CD4-positive, alpha-beta T cell treated with Interleukin-21 for 1 hour (primary cell): ENCODE results near the gene NOXRED1.
A peak's percentile ranks its signal among the peaks of the same experiment; 100 is the strongest.
"Not testable (repeated sequence)": the region's sequence is repeated elsewhere in the genome, so short reads cannot be mapped to it uniquely, and the experiment has no call there.

Experiments used
- DNase-seq: peaks from one replicate; pipeline ENCODE4 v3.0.0-alpha.2; 2020

NOXRED1 gene, protein sequence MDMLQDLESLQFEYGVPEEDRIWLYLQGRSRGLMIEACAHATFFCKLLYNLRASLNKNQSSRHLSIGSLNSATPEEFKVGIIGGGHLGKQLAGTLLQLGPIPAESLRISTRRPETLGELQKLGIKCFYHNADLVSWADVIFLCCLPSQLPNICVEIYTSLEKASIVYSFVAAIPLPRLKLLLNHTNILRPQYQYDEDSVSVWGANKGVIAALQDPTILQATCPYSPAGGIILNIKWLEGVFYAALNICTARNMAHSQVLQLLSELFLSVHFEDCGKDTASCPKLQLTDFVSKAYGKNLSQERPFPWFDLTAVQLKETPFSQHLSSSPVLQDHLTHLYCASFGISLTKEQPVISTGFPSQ

DNA sequence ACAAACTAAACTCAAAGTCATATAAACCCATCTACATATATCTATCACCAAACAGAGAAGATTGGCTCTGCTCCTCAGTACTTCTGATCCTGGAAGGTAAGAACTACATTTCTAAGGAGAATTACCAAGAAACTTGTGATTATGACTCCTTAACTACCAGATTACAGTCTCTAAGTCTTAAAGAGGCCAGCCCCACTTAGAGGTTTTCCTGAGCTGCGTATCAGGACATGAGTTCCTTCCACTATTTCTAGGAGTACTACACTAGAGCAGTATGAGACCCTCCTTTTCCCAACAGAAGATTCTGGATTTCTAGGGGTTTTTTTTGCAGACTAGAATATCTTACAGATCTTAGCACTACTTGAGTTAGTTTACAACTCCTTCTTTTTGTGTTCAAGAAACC, at the start of gene NOXRED1:
Gene NOXRED1 (minus strand): TSS at position 101 of the 400 bp plus-strand sequence. CDS start 634 bp downstream, outside the sequence.
- DNase-seq, result no peak

DNA sequence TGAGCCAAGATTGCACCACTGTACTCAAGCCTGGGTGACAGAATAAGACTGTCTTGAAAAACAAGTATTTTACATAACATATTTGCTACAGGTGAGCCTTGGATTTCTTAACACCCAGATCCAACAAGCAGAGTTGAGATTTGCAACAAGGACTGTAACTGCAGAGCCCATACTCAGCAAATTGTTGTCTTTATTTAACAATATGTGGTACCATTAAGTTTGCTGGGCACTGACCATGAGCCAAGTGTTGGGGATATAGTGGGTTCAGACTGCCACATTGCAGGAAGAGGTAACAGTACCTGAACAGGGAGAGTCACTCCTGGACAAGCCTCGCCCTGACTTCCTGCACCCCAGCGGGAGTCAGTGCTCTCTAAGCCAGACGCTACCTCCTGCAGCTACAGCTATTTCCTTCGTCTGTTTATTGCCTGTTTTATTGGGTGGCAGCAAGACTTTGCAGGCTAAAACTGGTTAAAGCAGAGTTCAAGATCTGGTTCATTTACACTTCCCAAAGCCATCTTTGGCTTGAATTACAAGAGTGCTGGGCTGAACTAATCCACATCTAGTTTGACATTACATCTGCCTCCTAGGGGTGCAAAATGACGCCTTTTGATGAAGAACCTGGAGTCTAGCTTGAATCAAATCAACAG, 47.0 kb upstream of the NOXRED1 start:
- DNase-seq, result no peak

DNA sequence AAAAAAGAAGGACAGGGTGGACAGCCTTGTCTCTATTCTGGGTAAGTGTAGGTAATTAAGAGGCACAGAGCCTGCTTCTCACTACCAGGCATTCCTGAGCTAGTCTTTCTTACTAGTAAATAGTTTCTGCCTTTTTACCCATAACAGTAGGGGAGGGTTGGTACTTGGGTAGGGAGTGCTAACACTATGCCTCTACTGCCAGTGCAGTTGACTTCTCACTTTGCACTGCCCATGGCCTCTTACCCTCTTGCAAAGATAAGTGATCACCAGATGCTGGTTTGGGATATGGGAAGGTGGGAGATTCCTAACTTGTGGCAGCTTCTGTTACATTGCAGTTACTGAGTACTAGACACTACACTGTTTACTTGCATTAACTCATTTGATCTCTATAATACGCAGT, 46.2 kb upstream of the NOXRED1 start:
- no peak for DNase-seq

DNA sequence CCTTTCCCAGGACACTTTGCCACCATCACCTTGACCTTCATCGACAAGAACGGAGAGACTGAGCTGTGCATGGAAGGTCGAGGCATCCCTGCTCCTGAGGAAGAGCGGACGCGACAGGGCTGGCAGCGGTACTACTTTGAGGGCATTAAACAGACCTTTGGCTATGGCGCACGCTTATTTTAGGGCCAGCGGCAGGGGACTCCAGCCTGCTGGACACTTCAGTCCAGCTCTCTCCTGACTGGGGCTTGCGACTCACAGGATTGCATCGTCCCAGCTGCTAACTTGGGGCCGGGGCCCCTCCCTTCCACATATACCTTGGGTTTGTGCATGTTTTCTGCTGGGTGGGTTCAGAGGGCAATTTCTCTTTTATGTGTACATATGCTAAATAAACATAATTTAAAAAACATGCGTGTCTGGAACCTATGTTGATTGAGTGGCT, 45.8 kb upstream of the NOXRED1 start:
- no peak for DNase-seq

DNA sequence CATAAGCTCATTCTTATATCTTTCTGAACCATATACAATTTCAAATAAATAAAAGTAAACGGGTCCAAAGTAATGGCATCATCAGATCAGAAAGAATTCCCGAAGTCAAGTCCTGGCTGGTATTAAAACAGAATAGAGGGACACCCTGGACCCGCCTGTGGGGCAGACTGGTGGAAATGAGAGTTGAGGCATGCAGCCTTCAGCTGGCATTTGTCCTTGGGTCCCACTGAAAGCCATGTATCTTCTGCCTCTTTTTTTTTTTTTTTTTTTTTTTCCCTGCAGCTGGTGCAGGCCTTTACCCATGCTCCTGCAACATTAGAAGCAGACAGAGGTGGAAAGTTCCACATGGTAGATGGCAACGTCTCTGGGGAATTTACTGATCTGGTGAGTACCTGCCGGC, 44.5 kb upstream of the NOXRED1 start:
- no peak for DNase-seq

DNA sequence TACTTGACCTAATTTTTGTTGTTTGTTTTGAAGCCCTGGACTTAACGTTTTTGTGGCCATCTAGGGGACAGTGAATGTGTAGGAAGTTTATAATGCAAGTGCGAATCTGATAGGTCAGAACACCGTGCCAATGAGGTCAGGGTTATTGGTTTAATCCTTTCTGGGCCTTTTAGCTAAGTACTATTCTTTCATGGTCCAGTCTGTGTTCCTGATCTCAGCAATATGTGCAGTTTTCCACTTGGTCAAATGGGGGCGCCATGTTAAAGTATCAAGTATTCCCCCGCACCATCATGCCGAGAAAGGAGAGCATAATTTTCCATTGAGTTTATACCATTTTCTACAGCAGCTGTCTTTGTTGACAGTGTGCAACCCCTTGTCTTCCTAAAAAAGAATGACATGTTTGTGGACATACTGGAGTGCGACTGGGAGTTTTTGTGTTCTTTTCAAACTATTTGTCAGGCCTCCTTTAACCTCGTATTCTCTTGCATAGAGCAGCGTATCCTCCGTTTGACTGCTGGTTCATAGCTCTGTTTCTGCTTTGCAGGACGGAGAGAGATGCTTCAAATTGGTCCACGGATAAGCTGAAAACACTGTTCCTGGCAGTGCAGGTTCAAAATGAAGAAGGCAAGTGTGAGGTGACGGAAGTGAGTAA, 35.9 kb upstream of the NOXRED1 start:
- DNase-seq, result peak; percentile 68

DNA sequence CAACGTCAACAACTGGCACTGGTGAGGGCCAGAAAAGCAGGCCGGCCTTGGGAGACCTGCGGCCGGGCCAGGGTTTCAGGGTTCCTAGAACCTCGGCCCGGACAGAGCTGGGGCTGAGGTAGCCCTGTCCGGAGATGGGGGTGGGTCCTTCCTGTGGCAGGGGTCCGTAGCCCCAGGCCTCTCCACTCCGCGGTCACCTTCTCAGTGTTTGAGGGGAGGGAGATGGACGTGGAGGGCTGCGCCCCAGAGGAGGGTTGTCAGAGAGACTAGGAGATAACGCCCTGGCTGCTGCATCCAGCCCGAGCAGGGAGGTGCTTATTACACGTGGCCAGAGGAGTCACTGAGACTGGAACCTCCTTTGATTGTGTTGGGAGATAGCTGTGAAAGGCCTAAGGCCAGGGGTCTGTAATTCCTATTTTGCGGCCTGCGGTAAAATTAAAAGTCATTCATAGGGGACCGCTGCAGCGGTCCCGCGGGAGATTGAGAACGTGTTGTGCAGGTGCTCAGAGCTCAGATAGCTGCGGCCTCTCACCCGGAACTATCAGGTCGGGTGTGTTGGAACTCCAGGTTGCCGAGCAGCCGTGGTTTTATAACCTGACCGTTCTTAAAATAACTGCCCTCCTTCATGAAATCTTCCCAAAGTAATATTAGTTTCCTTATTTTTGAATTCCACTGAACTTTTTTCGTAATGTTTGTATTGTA, 35.1 kb upstream of the NOXRED1 start:
- DNase-seq, result peak; percentile 28

DNA sequence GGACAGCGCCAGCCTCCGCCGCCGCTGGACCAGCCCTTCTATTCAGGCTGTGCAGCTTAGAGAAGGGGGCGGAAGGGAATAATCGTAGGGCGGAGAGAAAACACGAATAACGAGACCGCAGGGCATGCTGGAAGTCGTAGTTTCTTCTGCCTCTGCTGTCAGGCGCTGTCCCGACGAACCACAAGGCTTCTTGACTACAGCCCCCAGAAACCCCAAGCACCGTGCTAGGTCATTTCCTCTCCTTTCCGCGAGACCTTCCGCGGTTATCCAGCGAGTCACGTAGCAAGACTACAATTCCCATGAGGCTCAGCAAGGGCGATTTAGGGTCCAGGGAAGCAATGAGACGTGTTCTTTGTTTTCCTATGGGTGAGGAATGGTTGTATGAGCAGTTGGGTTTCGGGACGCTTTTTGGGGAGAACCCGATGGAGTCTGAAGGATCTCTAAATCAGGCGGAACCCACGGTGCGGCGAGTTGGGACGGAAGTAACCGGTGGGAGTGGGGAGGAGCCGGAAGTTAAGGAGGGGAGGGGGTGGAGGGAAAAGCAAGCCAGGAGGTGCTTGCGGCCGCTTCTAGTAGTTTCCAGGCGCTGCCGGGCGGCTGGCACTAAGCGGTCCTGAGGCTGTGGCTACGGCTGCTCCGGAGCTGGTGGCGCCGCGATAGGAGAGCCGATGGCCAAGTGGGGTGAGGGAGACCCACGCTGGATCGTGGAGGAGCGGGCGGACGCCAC, 34.4 kb upstream of the NOXRED1 start, which contains the start of the genes AHSA1 and VIPAS39:
Gene AHSA1 (plus strand): TSS at position 572 of the 727 bp plus-strand sequence. CDS start 97 bp downstream, at position 669.
Gene VIPAS39 (minus strand): TSS at position 80 of the 727 bp plus-strand sequence. CDS start 3,499 bp downstream, outside the sequence.
- peak; percentile 97 for DNase-seq

DNA sequence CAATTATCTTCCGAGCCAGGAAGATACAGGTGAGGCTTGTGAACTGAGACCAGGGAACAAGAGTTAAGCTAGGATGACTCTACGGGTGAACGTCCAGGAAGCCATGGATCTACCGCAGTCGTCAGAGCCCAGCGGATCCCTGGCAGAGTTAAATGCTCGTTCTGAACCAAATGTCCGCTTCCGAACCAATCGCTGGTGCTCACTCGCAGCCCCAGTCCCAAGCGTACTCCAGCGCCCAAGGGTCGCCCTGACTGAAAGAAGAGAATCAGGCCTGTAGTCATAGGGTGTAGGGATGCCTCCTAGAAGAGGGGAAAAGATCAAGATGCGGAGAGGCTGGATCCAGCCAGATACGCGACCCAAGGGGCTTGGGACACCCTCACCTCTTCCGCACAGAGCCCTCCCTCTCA, 33.8 kb upstream of the NOXRED1 start:
- peak; percentile 20 for DNase-seq

DNA sequence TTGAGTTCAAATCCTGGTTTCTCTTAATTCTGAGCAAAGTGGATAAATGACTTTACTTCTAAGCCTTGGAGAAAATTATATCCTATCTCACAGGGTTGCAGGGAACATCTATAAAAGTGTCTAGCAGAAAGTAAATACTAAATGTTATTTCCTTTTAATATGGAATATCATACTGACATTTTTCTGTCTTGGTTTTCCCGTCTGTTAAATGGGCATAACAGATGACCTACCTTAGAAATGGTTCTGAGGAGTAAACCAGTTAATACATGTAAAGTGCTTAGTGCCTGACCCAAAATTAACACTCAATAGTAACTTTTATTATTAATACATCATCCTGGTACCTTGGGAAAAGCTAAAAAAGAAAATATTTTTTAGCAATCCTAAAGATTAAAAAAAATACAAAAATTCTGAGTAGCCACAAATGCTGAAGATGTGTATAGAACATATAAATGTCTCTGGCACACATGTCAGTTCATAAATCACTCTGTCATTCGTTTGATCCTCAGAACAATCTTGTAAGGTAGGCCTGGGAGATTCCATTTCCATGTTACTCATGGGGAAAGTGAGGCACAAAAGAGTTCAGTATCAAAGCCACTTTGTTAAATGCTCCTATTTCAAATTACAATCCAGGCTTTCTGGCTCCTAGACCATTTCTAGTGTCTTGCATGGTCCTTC, 32.8 kb upstream of the NOXRED1 start:
- no peak for DNase-seq

DNA sequence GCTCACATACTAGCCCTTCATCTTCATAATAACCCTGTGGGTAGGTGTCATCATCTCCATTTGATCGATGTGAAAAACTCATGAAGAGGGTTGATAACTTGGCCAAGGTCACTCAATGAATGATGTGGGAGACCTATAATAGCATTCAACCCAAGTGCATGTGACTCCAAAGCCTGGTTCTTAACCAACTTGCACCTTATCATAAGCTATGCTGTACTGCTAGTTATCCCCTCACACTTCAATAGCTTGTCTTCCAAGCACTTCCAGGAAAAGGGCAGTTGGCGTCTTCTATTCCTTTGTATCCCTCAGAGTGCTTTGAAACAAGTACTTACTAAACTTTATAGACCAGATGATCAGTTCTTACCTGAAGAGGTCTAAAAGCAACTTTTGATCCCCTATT, 18.9 kb upstream of the NOXRED1 start:
- no peak for DNase-seq

DNA sequence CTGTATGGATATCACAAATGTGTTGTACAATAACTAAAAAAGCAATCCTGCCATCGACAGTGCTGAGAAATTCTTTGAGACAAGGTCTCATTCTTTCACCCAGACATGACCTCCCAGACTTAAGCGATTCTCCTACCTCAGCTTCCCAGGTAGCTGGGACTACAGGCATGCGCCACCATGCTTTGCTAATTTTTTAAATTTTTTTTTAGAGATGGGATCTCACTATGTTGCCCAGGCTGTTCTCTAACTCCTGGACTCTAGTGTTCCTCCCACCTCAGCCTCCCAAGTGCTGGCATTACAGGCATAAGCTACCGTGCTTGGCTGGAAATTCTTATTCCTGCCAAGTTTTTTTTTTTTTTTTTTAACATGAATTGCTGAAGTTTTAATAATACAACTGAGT, 16.5 kb upstream of the NOXRED1 start:
- DNase-seq, result no peak

DNA sequence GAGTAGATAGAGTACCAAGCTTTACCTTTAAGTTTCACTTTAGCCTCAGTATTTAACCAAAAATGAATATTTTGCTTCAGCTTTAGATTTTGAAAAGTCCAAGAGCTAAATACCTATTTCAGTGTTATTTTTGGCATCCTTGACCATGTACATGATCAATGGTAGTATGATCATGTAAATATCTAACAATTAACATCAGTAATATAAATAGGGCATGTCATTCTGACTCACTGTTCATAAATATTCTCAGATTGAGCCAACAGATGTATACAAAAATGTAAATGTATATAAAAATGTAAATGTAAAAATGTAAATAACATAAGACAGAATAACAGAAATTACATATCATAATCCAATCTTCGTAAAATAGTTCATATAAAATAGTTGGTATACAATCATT, 15.3 kb upstream of the NOXRED1 start:
- DNase-seq, result no peak

DNA sequence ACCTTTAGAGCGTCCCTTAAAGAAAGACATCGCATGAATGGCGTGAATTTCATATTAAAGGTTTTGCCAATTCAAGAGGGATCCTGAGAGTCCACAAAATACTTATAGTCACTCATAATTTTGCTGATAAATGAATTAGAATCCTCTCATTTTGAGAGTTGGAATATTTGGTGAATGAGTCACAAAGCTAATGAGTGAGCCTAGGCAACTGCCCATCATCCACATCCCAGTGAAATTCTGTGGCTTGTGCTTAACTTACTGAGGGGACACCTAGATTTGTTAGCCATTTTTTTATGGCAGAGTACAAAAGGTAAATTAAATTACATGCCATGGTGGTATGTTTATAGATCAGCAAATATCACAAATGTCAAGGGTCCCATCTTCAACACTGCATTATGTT, 12.7 kb upstream of the NOXRED1 start:
- DNase-seq, result no peak

DNA sequence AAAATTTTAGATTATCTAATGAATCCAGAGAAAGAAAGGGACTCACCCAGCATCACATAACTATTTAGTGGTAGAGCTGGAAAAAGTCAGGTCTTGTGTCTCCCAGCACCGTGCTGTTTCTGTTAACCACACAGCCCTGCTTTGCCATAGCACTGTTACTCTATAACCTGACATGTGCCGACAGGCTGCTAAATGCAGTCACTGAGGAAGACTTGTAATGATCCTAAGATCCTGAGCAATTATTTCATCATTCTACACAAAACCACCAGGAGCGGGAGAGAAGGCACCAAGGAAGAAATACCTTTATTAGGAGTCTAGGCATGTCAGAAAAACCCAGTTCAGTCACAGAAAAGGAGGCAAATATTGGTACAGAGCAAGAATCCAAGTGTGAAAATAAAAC, 3.1 kb upstream of the NOXRED1 start:
- DNase-seq, result no peak

DNA sequence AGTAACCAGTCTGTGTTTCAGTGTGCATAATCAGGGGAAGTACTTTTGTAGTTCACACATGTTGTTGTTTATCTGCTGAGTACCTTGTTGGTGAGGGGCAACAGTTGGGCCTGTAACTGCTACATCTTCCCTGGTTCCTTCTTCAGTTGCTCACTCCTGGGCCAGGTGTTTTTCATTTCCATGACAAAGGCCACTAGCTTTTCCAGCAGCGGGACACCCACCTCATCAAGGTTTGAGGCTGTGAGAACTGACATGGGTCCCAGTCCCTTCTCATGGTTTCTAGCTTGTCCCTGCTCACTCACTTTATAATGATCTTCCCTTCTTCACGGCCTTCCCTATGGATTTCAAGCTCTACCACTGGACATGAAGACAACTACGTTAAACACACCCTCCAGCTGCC, 1.5 kb upstream of the NOXRED1 start:
- no peak for DNase-seq

DNA sequence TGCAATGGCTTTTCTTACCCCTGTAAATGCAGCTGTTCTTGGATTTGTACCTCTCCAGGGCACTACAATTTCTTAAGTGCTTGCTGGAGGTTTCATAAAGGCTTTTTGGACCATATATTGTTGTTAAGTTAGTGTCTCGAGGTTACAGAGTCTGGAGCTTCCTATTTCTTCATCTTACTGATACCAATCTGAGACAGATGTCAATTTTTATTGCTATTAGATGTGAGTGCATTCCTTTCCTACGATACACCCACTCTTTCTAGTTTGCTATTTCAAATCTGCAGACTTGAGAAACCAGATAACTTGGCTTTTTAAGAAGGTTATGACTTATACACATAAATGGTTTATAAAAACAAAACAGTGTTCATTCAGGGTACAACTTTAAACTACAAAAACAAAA, 2.1 kb downstream of the NOXRED1 start:
- no peak for DNase-seq

DNA sequence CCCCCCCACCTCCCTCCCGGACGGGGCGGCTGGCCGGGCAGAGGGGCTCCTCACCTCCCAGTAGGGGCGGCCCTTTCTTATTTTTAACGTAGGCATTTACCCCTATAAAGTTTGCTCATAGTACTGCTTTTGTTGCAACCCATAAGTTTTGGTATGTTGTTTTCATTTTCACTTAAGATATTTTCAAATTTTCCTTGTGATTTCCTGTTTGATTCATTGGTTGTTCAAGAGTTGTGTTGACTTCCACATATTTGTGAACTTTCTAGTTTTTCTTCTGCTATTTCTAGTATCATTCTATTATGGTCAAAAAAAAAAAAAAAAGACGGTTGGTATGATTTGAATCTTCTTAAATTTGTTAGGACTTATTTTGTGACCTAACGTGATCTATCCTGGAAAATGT, 6.5 kb downstream of the NOXRED1 start:
- DNase-seq, result no peak

DNA sequence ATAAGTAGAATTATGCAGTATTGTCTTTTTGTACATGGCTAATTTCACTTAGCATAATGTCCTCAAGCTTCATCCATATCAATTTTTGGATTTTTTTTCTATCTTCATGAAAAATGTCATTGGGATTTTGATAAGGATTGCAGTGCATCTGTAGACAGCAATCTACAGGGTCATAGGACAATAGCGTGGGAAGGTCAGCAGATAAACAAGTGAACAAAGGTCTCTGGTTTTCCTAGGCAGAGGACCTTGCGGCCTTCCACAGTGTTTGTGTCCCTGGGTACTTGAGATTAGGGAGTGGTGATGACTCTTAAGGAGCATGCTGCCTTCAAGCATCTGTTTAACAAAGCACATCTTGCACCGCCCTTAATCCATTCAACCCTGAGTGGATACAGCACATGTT, 7.2 kb downstream of the NOXRED1 start:
- not testable (repeated sequence) for DNase-seq

DNA sequence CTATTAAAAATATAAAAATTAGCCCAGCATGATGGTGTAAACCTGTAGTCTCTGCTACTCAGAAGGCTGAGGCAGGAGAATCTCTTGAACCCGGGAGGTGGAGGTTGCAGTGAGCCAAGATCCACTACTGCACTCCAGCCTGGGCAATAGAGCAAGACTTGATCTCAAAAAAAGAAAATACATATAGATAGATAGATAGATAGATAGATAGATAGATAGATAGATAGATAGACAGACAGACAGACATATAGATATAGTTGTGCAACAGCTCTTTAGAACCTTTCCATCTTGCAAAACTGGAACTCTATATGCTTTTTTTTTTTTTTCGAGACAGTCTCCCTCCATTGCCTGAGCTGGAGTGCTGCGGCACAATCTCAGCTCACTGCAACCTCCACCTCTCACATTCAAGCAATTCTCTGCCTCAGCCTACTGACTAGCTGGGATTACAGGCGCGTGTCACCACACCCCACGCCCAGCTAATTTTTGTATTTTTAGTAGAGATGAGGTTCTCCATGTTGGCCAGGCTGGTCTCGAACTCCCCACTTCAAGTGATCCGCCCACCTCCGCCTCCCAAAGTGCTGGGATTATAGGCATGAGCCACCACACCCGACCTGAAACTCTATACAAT, 7.8 kb downstream of the NOXRED1 start:
- not testable (repeated sequence) for DNase-seq

DNA sequence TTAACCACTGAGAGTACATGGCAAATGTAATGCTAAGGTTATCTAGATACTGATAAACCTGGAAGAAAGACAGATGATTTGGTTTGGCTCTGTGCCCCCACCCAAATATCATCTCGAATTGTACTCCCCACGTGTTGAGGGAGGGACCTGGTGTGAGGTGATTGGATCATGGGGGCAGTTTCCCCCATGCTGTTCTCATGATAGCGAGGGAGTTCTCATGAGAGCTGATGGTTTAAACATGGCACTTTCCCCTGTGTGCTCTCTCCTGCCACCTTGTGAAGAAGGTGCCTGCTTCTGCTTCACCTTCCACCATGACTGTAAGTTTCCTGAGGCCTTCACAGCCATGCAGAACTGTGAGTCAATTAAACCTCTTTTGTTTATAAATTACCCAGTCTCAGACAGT, 14.2 kb downstream of the NOXRED1 start:
- DNase-seq, result no peak
